IMR-90 (cell line): Measurements from ENCODE around the gene RANBP3. TPM values are rescaled to one million over a fixed set of nuclear protein-coding genes. Genes with fewer than 3 reads are reported as not detected.

Source experiments
- ATAC-seq: fragments of 200-7000 bp; cut with Tn5 transposase; 2 replicates; pipeline ENCODE4 v1.9.1; 2020; ENCODE audit warnings: low read depth, mild to moderate bottlenecking, moderate library complexity
- BruUV-seq: library from RNA; stranded (reverse); fragments of 400-500 nt; replicated peaks from 2 replicates; lab custom pipeline; 2021; lab: Mats Ljungman, UMichigan
- CTCF ChIA-PET: fragments of 300-600 bp; formaldehyde crosslinking; extraction: SDS; loops from one replicate; lab custom pipeline; 2021; ENCODE audit warnings: antibody characterized with exemption; lab: Yijun Ruan, JAX
- POLR2A ChIA-PET: fragments of 300-600 bp; sonication (Branson Sonifier 250); formaldehyde crosslinking; loops from one replicate; lab custom pipeline; 2022; ENCODE audit warnings: antibody characterized with exemption; ENCODE audit not compliant: unreplicated experiment; lab: Charles Lee
- DNase-seq: peaks from one replicate; pipeline ENCODE4 v3.0.0; 2013
- H2AFZ ChIP-seq: replicated peaks from 2 replicates; pipeline ENCODE3; 2013; ENCODE audit warnings: low read length, mild to moderate bottlenecking; ENCODE audit not compliant: poor library complexity
- H2AK5ac ChIP-seq: 2 replicates; pipeline ENCODE4 v1.6.1; 2013; ENCODE audit warnings: low read depth, low read length, inconsistent platforms
- H2AK9ac ChIP-seq: replicated peaks from 2 replicates; pipeline ENCODE3; 2013; ENCODE audit warnings: mild to moderate bottlenecking, low read depth, low read length, moderate library complexity; ENCODE audit not compliant: poor library complexity
- H2BK120ac ChIP-seq: 2 replicates; pipeline ENCODE4 v1.6.1; 2013; ENCODE audit warnings: low read depth, low read length, inconsistent platforms
- H2BK15ac ChIP-seq: 3 replicates; pipeline ENCODE4 v1.6.1; 2013; ENCODE audit warnings: low read depth, low read length, inconsistent platforms
- H2BK20ac ChIP-seq: 2 replicates; pipeline ENCODE4 v1.6.1; 2013; ENCODE audit warnings: low read depth, mild to moderate bottlenecking, inconsistent platforms, low read length, moderate library complexity
- H2BK5ac ChIP-seq: 2 replicates; pipeline ENCODE4 v1.6.1; 2013; ENCODE audit warnings: mild to moderate bottlenecking, low read depth, low read length, inconsistent platforms; ENCODE audit not compliant: poor library complexity, severe bottlenecking
- H3K14ac ChIP-seq: replicated peaks from 2 replicates; pipeline ENCODE4 v1.6.1; 2013; ENCODE audit warnings: low read depth, low read length, inconsistent platforms
- H3K18ac ChIP-seq: 2 replicates; pipeline ENCODE4 v1.6.1; 2013; ENCODE audit warnings: low read depth, low read length, control low read depth
- H3K23ac ChIP-seq: 2 replicates; pipeline ENCODE4 v1.6.1; 2013; ENCODE audit warnings: low read depth, low read length, inconsistent platforms
- H3K27ac ChIP-seq: 2 replicates; pipeline ENCODE4 v1.5.1; 2013; ENCODE audit warnings: mild to moderate bottlenecking, control low read depth, low read length; ENCODE audit not compliant: insufficient read depth
- H3K27me3 ChIP-seq: 2 replicates; pipeline ENCODE4 v1.6.1; 2013; ENCODE audit warnings: low read length; ENCODE audit not compliant: control insufficient read depth, insufficient read depth
- H3K36me3 ChIP-seq: 2 replicates; pipeline ENCODE4 v1.6.1; 2013; ENCODE audit warnings: low read length, mixed read lengths; ENCODE audit not compliant: control insufficient read depth, insufficient read depth
- H3K4ac ChIP-seq: 2 replicates; pipeline ENCODE4 v1.6.1; 2013; ENCODE audit warnings: low read depth, low read length, inconsistent platforms
- H3K4me1 ChIP-seq: 2 replicates; pipeline ENCODE4 v1.6.1; 2013; ENCODE audit warnings: low read length, mixed read lengths; ENCODE audit not compliant: control insufficient read depth, insufficient read depth
- H3K4me2 ChIP-seq: 2 replicates; pipeline ENCODE4 v1.6.1; 2013; ENCODE audit warnings: low read depth, mild to moderate bottlenecking, control low read depth, low read length, moderate library complexity
- H3K4me3 ChIP-seq: 2 replicates; pipeline ENCODE4 v1.5.1; 2013; ENCODE audit warnings: low read depth, mild to moderate bottlenecking, control low read depth, low read length, moderate library complexity; ENCODE audit not compliant: insufficient read depth
- H3K56ac ChIP-seq: 2 replicates; pipeline ENCODE4 v1.6.1; 2013; ENCODE audit warnings: low read length, inconsistent platforms; ENCODE audit not compliant: insufficient read depth; ENCODE audit errors: extremely low read depth
- H3K79me1 ChIP-seq, 2 experiments: 2 replicates each; pipeline ENCODE4 v1.6.1; 2013; ENCODE audit warnings: low read length in 2 of 2, inconsistent platforms in 1 of 2, low read depth in 1 of 2
- H3K9ac ChIP-seq: 2 replicates; pipeline ENCODE4 v1.6.1; 2013; ENCODE audit warnings: low read depth, low read length, control low read depth
- H3K9me1 ChIP-seq: 2 replicates; pipeline ENCODE4 v1.6.1; 2013; ENCODE audit warnings: low read length, inconsistent platforms; ENCODE audit not compliant: insufficient read depth
- H3K9me3 ChIP-seq: 2 replicates; pipeline ENCODE4 v1.6.1; 2013; ENCODE audit warnings: low read length; ENCODE audit not compliant: control insufficient read depth, insufficient read depth
- H4K20me1 ChIP-seq: 2 replicates; pipeline ENCODE4 v1.6.1; 2013; ENCODE audit warnings: low read length, inconsistent platforms; ENCODE audit not compliant: insufficient read depth
- H4K5ac ChIP-seq: 2 replicates; pipeline ENCODE4 v1.6.1; 2013; ENCODE audit warnings: mild to moderate bottlenecking, low read depth, low read length, control low read depth
- H4K8ac ChIP-seq, 2 experiments: 2 replicates each; pipeline ENCODE4 v1.6.1; 2013; ENCODE audit warnings: low read depth in 2 of 2, low read length in 2 of 2, control low read depth in 1 of 2, inconsistent platforms in 1 of 2
- H4K91ac ChIP-seq: 2 replicates; pipeline ENCODE4 v1.6.1; 2013; ENCODE audit warnings: low read depth, low read length, inconsistent platforms; ENCODE audit not compliant: insufficient read depth
- BHLHE40 ChIP-seq: fragments of 150-350 bp; IDR thresholded peaks from 2 replicates; pipeline ENCODE4 v1.6.1; 2016; ENCODE audit warnings: mild to moderate bottlenecking, low read depth, low read length
- FOS ChIP-seq: fragments of 150-350 bp; IDR thresholded peaks from 2 replicates; pipeline ENCODE4 v1.6.1; 2016; ENCODE audit warnings: low read depth, low read length
- MAZ ChIP-seq: IDR thresholded peaks from 2 replicates; pipeline ENCODE4 v1.6.1; 2012; ENCODE audit warnings: low read depth, mild to moderate bottlenecking, low read length, improper control_type of control experiment, moderate library complexity, borderline replicate concordance
- MXI1 ChIP-seq: IDR thresholded peaks from 2 replicates; pipeline ENCODE4 v1.6.1; 2012; ENCODE audit warnings: low read depth, mild to moderate bottlenecking, low read length, moderate library complexity, borderline replicate concordance
- NFE2L2 ChIP-seq: fragments of 150-350 bp; IDR thresholded peaks from 2 replicates; pipeline ENCODE4 v1.6.1; 2016; ENCODE audit warnings: low read depth, mild to moderate bottlenecking, low read length
- RCOR1 ChIP-seq: IDR thresholded peaks from 2 replicates; pipeline ENCODE4 v1.6.1; 2012; ENCODE audit warnings: mild to moderate bottlenecking, low read length, improper control_type of control experiment; ENCODE audit not compliant: insufficient replicate concordance
- WGBS, 2 experiments: methylation state at CpG; one replicate each; pipeline versions ENCODE4 v1.1.5 to v1.1.7; 2013; ENCODE audit warnings: missing lambda C conversion rate in 2 of 2; ENCODE audit not compliant: insufficient read length in 1 of 2; ENCODE audit errors: extremely low coverage in 2 of 2; 5-methylcytosine and 5-hydroxymethylcytosine counted together
- dilution Hi-C: fragments of 300-500 bp; cut with HindIII; formaldehyde crosslinking; loops from one replicate; pipeline ENCODE4 v1.14.3; 2018; ENCODE audit warnings: low sequenced_read_pairs; ENCODE audit not compliant: unreplicated experiment
- in situ Hi-C: fragments of 300-500 bp; cut with MboI; formaldehyde crosslinking; loops from 3 replicates; pipeline ENCODE4 v1.14.3; 2019; ENCODE audit warnings: low sequenced_read_pairs, inconsistent platforms, mixed read lengths
- intact Hi-C: fragments of 100-400 bp; cut with micrococcal nuclease; formaldehyde crosslinking; loops from 2 replicates; pipeline ENCODE4 v1.10.0; 2022
- polyA plus RNA-seq, 3 experiments: library from polyadenylated mRNA; depleted of rRNA; stranded (reverse); fragments of >200 nt; gene quantifications; 2 replicates each; pipeline ENCODE4 v1.2.3, GENCODE V29; 2012; ENCODE audit warnings: low replicate concordance in 1 of 3
- total RNA-seq: library from RNA; depleted of rRNA; stranded (reverse); fragments of >200 nt; gene quantifications from 2 replicates; pipeline ENCODE4 v1.2.3, GENCODE V29; 2012
- TF ChIP-seq, protein P1 (sequence below): fragments of 150-350 bp; IDR thresholded peaks from 2 replicates; pipeline ENCODE4 v1.6.1; 2017; ENCODE audit warnings: mild to moderate bottlenecking, antibody characterized with exemption, low read length, low read depth
- TF ChIP-seq, protein P2 (sequence below): conservative IDR thresholded peaks from 2 replicates; pipeline ENCODE4 v1.5.1; 2012; ENCODE audit warnings: mild to moderate bottlenecking, low read depth, low read length, improper control_type of control experiment

Gene RANBP3
- total and polyA plus RNA-seq, 2 of the 4 experiments (the other 2 are of a cell fraction), result 42.5 to 111 TPM

DNA sequence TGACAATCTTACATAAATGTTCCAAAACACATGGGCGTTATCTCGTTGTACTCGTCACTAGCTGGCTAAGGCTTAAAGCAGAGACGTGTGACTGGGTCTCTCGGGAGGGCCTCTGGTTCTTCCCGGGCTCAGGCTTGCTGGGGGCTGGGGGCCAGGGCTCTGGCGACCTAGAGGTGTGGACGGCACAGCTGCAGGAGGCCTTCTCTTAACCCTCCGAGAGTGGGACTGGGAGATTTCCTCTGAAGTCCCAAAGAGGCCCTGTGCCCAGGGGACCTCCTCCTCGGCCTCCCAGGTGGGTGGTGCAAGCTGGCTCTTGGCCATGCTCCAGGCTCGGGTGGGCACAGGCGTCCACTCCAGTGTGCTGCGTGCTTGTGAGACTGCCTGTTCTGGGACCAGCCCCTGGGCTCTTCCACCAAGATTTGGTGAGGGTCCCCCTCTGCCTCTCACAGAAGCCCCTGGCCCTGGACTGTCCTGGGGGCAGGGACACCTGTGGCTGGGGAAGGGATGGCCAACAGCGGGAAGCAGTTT is 61.7 kb downstream of the RANBP3 start:
- DNase-seq, result no peak

More for the DNA sequence above, 61.7 kb downstream of the RANBP3 start:
- no peak overlapping the region for H2BK120ac ChIP-seq
- H3K56ac ChIP-seq, result no peak overlapping the region
- H2AK9ac ChIP-seq, result no peak overlapping the region
- no peak overlapping the region for H3K27ac ChIP-seq
- ChIA-PET POLR2A (no interaction called here), CTCF (no interaction called here)
- H4K5ac ChIP-seq, result no peak overlapping the region
- H2AK5ac ChIP-seq, result no peak overlapping the region
- no peak overlapping the region for H4K91ac ChIP-seq
- TF ChIP-seq FOS (no peak), NFE2L2 (no peak), RCOR1 (no peak), BHLHE40 (no peak), MAZ (no peak), MXI1 (no peak)
- TF ChIP-seq, protein P1, sequence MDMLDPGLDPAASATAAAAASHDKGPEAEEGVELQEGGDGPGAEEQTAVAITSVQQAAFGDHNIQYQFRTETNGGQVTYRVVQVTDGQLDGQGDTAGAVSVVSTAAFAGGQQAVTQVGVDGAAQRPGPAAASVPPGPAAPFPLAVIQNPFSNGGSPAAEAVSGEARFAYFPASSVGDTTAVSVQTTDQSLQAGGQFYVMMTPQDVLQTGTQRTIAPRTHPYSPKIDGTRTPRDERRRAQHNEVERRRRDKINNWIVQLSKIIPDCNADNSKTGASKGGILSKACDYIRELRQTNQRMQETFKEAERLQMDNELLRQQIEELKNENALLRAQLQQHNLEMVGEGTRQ, result no peak
- TF ChIP-seq, protein P2, sequence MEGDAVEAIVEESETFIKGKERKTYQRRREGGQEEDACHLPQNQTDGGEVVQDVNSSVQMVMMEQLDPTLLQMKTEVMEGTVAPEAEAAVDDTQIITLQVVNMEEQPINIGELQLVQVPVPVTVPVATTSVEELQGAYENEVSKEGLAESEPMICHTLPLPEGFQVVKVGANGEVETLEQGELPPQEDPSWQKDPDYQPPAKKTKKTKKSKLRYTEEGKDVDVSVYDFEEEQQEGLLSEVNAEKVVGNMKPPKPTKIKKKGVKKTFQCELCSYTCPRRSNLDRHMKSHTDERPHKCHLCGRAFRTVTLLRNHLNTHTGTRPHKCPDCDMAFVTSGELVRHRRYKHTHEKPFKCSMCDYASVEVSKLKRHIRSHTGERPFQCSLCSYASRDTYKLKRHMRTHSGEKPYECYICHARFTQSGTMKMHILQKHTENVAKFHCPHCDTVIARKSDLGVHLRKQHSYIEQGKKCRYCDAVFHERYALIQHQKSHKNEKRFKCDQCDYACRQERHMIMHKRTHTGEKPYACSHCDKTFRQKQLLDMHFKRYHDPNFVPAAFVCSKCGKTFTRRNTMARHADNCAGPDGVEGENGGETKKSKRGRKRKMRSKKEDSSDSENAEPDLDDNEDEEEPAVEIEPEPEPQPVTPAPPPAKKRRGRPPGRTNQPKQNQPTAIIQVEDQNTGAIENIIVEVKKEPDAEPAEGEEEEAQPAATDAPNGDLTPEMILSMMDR, result no peak
- H3K4me2 ChIP-seq, result no peak overlapping the region
- no peak for ATAC-seq
- no peak overlapping the region for H3K9ac ChIP-seq
- dilution Hi-C loops (no loop called here), in situ Hi-C loops (no loop called here), intact Hi-C loops (no loop called here)
- no peaks in the 10 kb centered on the region for H3K9me1 ChIP-seq
- no peak overlapping the region for H2BK15ac ChIP-seq
- peaks cover 4% of the 10 kb centered on the region; the same call in 1 of the 2 replicates for H4K20me1 ChIP-seq
- H3K14ac ChIP-seq, result no peak overlapping the region
- H4K8ac ChIP-seq, result no peak overlapping the region
- H2BK20ac ChIP-seq, result no peak overlapping the region
- H3K4me1 ChIP-seq, result peaks cover 11% of the 10 kb centered on the region
- H3K36me3 ChIP-seq, result peaks cover 61% of the 10 kb centered on the region
- no peak overlapping the region for H2BK5ac ChIP-seq
- 60% methylated on average over 11 of the region's 14 CpGs; no CpG with 5 or more reads in 1 of the 2 experiments for WGBS, 2 experiments
- no peak overlapping the region for H3K18ac ChIP-seq
- H2AFZ ChIP-seq, result no peak overlapping the region
- no peaks in the 10 kb centered on the region for H3K27me3 ChIP-seq
- BruUV-seq, result TSS peak; percentile 92
- no peak overlapping the region for H3K23ac ChIP-seq
- H3K9me3 ChIP-seq, result no peaks in the 10 kb centered on the region
- H3K4me3 ChIP-seq, result no peak overlapping the region
- 0 out of 4 replicates have a peak, but pooled peaks cover 0 to 4% of the 10 kb centered on the region in 2 experiments for H3K79me1 ChIP-seq
- no peak overlapping the region for H3K4ac ChIP-seq
